ENCODE data around the gene AIP. TPM values are rescaled to one million over a fixed set of nuclear protein-coding genes. Genes with fewer than 3 reads are reported as not detected.

The AIP gene
- total and polyA plus RNA-seq, 9 of the 15 experiments (the other 6 are each of a cell fraction or from before 2014, with no cell fraction given): 5.2 to 92.5 (median 52.7) TPM

GRCh38 chr11:67468759-67469507 lies 13.9 kb upstream of the AIP start, which contains the start of gene TMEM134 (continued):
- TF ChIP-seq ZNF407 (IDR thresholded peaks at IDR 0.05; ENCODE audit: low read depth): 0 out of 2 replicates have a peak, but pooled peaks have one; percentile 25
- peak; percentile 68 for TF ChIP-seq HCFC1 (IDR thresholded peaks at IDR 0.05; ENCODE audit: low read depth, low read length)
- no peak for TF ChIP-seq SFPQ (IDR thresholded peaks at IDR 0.05; ENCODE audit: low read depth, low read length)
- TF ChIP-seq RNF2 (IDR thresholded peaks at IDR 0.05): 0 out of 2 replicates have a peak, but pooled peaks have one; percentile 18
- TF ChIP-seq ZMIZ1 (IDR thresholded peaks at IDR 0.05; ENCODE audit: low read depth in 2 of 2, low read length in 2 of 2): peak; percentile 24 to 91; a peak in 2 of 4 replicates

All from K562 (cell line).